Stimulated activated CD8-positive, alpha-beta memory T cell treated with anti-CD3 and anti-CD28 coated beads, Interleukin-12 subunit alpha, Interleukin-12 subunit beta, amount 100 ng/mL, for 24 hours (primary cell): ENCODE results near the gene MCOLN1.
"Not testable (repeated sequence)": the region's sequence is repeated elsewhere in the genome, so short reads cannot be mapped to it uniquely, and the experiment has no call there.

Experiments used
- DNase-seq: peaks from one replicate; pipeline ENCODE4 v3.0.0-alpha.2; 2020; ENCODE audit errors: extremely low read depth

MCOLN1 gene

GRCh38 chr19:7524992-7525739 is 2.7 kb downstream of the MCOLN1 start:
- no peak for DNase-seq

- no peak for DNase-seq
Observed at GRCh38 chr19:7526059-7526929, 3.9 kb downstream of the MCOLN1 start.

GRCh38 chr19:7527516-7528191 is 5.2 kb downstream of the MCOLN1 start:
- DNase-seq, result no peak

- no peak for DNase-seq
Observed at GRCh38 chr19:7528192-7528519, 5.7 kb downstream of the MCOLN1 start.

GRCh38 chr19:7528522-7529245 is 6.3 kb downstream of the MCOLN1 start:
- DNase-seq, result no peak

- no peak for DNase-seq
Observed at GRCh38 chr19:7529246-7529600, 6.8 kb downstream of the MCOLN1 start.

GRCh38 chr19:7529610-7530490 is 7.4 kb downstream of the MCOLN1 start:
- no peak for DNase-seq

GRCh38 chr19:7533281-7533885 is 11.0 kb downstream of the MCOLN1 start:
- no peak for DNase-seq

GRCh38 chr19:7533925-7534480 is 11.6 kb downstream of the MCOLN1 start:
- DNase-seq, result peak; percentile 61

GRCh38 chr19:7534531-7535046 is 12.2 kb downstream of the MCOLN1 start:
- no peak for DNase-seq

GRCh38 chr19:7535047-7535997 is 12.9 kb downstream of the MCOLN1 start, which contains the start of gene PNPLA6:
TSS of gene PNPLA6 (plus strand) at chr19:7535717. CDS start at chr19:7535789, 72 bp downstream.
- peak; percentile 85 for DNase-seq

GRCh38 chr19:7535998-7536695 is 13.7 kb downstream of the MCOLN1 start:
- no peak for DNase-seq

- DNase-seq, result not testable (repeated sequence)
Observed at GRCh38 chr19:7538990-7539389, 16.6 kb downstream of the MCOLN1 start.

- DNase-seq, result no peak
Observed at GRCh38 chr19:7539827-7540425, 17.5 kb downstream of the MCOLN1 start.

GRCh38 chr19:7540761-7541474 is 18.5 kb downstream of the MCOLN1 start:
- no peak for DNase-seq

- no peak for DNase-seq
Observed at GRCh38 chr19:7541475-7541824, 19.0 kb downstream of the MCOLN1 start.

GRCh38 chr19:7541828-7542443 is 19.5 kb downstream of the MCOLN1 start:
- DNase-seq, result no peak
